ENCODE results near the gene UBE2D3. TPM values are rescaled to one million over a fixed set of nuclear protein-coding genes. Genes with fewer than 3 reads are reported as not detected.

The UBE2D3 gene
- total RNA-seq, 1 experiment from 2014 or later, result 191 TPM

GRCh38 chr4:102869569-102870197, 42.3 kb upstream of the UBE2D3 start:
- ChIA-PET CTCF (interaction anchor here (0.7 kb wide), 1 partner anchor 142 kb away, joined by 3 read pairs; no protein-coding TSS in a partner anchor), POLR2A (interaction anchor here (0.8 to 2.4 kb wide), 2 partner anchors 42 to 49 kb away, joined by 3 to 23 read pairs; partner anchors contain the start of gene UBE2D3)
- ATAC-seq, result no peak

More at GRCh38 chr4:102869569-102870197, 42.3 kb upstream of the UBE2D3 start:
- intact Hi-C loops (cut with micrococcal nuclease; ENCODE audit: unreplicated experiment) (loop anchor here (5.0 kb wide), 1 partner anchor 37 kb away; no protein-coding TSS in a partner anchor), in situ Hi-C loops (cut with HindIII; ENCODE audit: low pct_unique_long_range_greater_than_20kb, low sequenced_read_pairs) (no loop called here)
- no peak for TF ChIP-seq CTCF (IDR thresholded peaks at IDR 0.05)
- no peak for TF ChIP-seq SIN3A (IDR thresholded peaks at IDR 0.05; ENCODE audit: borderline replicate concordance, insufficient read depth, low read depth, low read length)
- no peak for TF ChIP-seq POLR2AphosphoS5 (IDR thresholded peaks at IDR 0.05; ENCODE audit: low read depth, low read length)
- TF ChIP-seq TCF7L2 (IDR thresholded peaks at IDR 0.05; ENCODE audit: low read depth, low read length), result no peak
- TF ChIP-seq REST (IDR thresholded peaks at IDR 0.05; ENCODE audit: insufficient read depth in 1 of 2, low read depth in 2 of 2, low read length in 1 of 2), result no peak
- peak overlapping the region; percentile 94 for H3K27ac ChIP-seq (ENCODE audit: low read length)
- BruUV-seq (replicated peaks), result TSS peak; percentile 62
- H3K36me3 ChIP-seq (ENCODE audit: control insufficient read depth, insufficient read depth, low read length), result peaks cover 4% of the 10 kb centered on the region; the same call in 1 of the 2 replicates
- no peaks in the 10 kb centered on the region for H3K27me3 ChIP-seq (ENCODE audit: control insufficient read depth, insufficient read depth, low read length)
- H3K9me3 ChIP-seq (ENCODE audit: control insufficient read depth, insufficient read depth, low read depth, low read length), result no peaks in the 10 kb centered on the region
- peak overlapping the region; percentile 80 to 94 for H3K4me3 ChIP-seq (ENCODE audit: low read depth in 2 of 2, low read length in 2 of 2)
- peaks cover 12% of the 10 kb centered on the region for H3K4me1 ChIP-seq (ENCODE audit: control insufficient read depth, insufficient read depth, low read length)
- DNase-seq (ENCODE audit: low read depth, low spot score), result no peak
